CD4-positive, alpha-beta T cell treated with Interleukin-17A for 4 hours (primary cell): ENCODE results near the gene GSTT4.
"Not testable (repeated sequence)": the region's sequence is repeated elsewhere in the genome, so short reads cannot be mapped to it uniquely, and the experiment has no call there.

Experiments
- DNase-seq: peaks from one replicate; pipeline ENCODE4 v3.0.0-alpha.2; 2020; ENCODE audit warnings: mixed read lengths

Gene GSTT4

GRCh38 chr22:24005201-24005600 is at the start of gene GSTT4:
TSS of gene GSTT4 (minus strand) at chr22:24005453. CDS start at chr22:24005356, 97 bp downstream.
- no peak for DNase-seq

DNA sequence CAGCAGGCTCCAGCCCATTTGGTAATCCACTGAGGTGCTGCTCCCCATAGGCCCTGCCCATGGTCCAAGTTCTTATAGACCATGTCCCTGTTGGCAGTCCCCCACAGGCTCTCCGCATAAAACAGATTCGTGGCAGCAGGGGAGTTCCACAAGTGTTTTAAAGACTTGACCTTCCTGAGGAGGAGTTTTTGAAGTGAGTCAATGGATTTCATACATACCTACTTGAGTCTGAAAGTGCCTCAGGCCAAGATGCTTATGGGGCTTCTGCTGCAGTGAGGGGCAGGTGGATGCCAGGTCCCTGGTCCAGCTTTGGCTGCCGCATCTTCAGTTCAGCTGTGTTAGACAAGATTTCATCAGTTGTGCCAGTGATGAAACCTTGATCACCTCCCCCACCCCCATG is 49.1 kb upstream of the GSTT4 start:
- DNase-seq, result no peak

DNA sequence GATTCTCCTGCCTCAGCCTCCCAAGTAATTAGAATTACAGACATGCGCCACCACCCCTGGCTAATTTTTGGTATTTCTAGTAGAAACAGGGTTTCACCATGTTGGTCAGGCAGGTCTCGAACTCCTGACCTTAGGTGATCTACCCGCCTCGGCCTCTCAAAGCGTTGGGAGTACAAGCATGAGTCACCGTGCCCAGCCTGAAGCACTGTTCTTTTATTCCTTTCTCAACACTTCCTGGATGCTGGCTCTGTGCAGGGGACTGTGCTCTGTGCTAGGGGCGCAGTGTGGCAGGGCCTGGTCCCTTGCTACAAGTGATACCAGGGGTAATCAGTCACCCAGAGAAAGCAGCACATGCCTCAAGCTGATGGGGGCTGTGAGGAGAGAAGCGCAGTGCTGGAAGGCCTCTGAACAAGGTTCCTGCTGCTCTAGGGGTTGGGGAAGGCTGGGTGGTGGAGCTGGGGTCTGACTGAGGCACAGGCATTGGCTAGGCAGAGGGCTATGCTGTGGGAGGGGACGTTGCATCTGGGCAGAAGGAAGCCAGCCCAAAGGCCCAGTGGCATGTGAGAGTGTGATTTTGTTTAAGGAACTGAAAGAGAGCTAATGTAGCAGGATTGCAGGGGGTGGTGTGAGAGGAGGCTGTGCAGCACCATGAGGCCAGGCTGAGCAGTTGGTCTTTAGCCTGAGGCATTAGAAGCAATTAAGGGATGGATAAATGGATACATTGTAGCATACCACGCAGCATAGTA is 48.4 kb upstream of the GSTT4 start:
- DNase-seq, result no peak

DNA sequence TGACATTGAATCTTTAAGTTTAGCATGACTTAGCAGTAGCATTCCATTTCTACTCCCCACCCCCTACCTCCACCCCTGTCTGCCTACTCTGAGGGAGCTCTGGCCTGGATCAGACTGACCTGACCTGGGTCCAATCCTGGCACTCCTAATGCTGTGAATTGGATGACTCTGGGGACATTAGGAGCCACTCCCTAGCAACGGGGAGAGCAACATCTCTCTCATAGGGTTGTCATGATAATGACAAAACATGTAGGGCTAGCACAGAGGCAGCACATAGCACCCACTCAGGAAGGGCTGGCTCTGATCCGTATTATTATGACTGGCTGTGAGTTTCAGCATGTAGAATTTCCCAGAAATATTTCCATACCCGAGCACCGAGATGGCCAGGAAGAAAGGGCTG is 46.3 kb upstream of the GSTT4 start:
- no peak for DNase-seq

DNA sequence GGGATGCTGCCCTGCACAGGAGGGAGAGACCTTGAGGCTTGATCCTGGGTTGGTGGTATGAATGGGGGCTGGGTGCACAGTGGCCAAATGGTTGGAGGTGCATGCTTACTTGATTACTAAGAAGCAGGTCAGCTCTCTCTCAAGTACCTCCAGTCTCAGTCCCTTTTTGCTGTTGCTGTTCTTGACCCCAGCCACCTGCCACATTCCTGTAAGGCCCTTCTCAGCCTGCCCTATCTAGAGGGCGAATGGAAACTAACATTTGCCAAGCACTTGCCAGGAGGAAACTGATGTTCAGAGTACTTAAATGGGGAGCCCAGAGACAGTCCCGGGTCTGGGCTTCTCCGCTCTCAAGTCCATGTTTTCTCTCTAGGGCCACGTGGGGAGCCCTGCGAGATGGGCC is 45.8 kb upstream of the GSTT4 start:
- DNase-seq, result no peak

DNA sequence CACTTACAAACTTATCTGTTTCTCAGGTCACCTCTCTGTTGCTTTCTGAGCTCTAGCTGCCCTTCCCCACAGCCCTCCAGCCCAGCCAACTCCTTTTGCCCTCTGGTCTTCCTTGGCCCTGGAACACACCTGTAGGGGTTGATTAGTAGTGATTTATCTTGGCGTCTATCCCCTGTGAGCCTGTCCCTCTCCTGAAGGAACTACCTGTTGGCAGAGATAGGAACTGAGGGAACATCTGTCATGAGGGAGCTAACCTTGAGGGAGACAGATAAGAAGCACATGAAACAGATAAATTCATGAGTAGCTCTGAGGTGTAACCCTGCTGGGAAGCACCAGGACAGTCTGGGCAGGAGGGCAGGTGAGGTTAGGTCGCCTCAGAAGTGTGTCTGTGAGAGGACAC is 44.7 kb upstream of the GSTT4 start:
- DNase-seq, result no peak

- no peak for DNase-seq
These were observed 44.0 kb upstream of the GSTT4 start for GRCh38 chr22:24049211-24049610.

DNA sequence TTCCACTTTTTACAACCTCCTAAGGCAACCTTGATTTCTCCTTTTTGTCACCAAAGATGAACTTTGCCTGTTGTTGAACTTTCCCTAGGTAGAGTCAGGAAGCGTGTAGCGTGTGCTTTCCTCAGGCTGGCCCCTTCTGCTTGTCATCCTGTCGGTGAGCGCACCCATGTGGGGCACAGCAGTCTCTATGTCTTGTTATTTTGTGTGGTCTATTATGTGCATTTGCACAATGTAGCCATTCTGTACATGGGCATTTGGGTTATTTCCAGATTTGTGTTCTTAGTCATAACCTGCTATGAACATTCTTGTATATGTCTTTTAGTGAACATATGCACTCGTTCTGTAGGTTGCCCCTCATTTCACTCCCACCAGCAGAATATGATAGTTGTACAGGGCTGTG is 40.8 kb upstream of the GSTT4 start:
- no peak for DNase-seq

- DNase-seq, result no peak
These were observed 38.7 kb upstream of the GSTT4 start for GRCh38 chr22:24043958-24044357.

DNA sequence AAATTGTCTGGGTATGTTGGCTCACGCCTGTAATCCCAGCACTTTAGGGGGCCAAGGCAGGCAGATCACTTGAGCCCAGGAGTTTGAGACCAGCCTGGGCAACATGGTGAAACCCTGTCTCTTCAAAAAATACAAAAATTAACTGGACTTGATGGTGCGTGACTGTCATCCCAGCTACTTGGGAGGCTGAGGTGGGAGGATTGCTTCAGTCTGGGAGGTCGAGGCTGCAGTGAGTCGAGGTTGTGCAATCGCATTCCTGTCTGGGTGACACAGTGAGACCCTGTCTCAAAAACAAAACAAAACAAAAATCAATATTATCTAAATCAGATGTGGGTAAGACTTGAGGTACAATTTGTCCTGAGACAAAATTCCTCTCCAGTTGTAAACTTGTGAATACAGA is 38.2 kb upstream of the GSTT4 start:
- DNase-seq, result not testable (repeated sequence)

- DNase-seq, result no peak
These were observed 35.7 kb upstream of the GSTT4 start for GRCh38 chr22:24040946-24041345.

- no peak for DNase-seq
These were observed 33.8 kb upstream of the GSTT4 start for GRCh38 chr22:24039046-24039445.

GRCh38 chr22:24037851-24038765 is 32.9 kb upstream of the GSTT4 start:
- peak; percentile 76 for DNase-seq

DNA sequence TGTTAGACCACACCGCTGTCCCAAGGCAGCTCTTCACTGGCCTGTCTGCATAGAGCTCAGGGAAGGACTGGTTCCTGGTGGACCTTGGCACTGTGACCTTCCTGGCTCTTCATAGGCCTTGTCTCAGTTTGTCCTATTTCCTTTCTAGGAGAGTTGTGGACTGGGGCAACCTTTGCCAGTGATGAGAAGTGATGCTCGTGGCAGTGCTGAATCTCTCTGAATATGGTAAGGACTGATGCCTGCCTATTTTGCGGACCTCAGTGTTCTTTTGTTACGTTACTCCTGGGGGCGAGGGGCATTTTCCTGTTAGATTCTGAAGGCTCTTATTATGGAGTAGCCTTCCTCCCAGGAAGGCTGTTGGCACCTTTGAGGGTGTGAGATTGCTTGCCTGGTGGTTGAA is 30.0 kb upstream of the GSTT4 start:
- DNase-seq, result no peak

GRCh38 chr22:24033731-24034130 is 28.5 kb upstream of the GSTT4 start:
- no peak for DNase-seq

GRCh38 chr22:24030186-24030702 is 25.0 kb upstream of the GSTT4 start:
- no peak for DNase-seq

- DNase-seq, result no peak
These were observed 24.1 kb upstream of the GSTT4 start for GRCh38 chr22:24029304-24029703.

GRCh38 chr22:24028533-24028932 is 23.3 kb upstream of the GSTT4 start:
- no peak for DNase-seq

DNA sequence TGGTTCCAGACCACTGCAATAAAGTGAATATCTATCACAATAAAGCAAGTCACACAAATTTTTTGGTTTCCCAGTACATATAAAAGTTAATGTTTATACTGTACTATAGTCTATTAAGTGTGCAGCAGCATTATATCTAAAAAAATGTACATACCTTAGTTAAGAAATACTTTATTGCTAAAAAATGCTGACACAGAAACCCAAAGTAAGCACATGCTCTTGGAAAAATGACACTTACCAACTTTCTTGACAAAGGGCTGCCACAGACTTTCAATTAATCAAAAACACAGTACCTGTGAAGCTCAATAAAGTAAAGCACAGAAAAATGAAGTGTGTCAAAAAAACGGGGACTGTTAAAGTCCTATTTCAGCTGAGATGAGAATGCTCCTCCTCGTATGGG is 22.7 kb upstream of the GSTT4 start:
- DNase-seq, result no peak

DNA sequence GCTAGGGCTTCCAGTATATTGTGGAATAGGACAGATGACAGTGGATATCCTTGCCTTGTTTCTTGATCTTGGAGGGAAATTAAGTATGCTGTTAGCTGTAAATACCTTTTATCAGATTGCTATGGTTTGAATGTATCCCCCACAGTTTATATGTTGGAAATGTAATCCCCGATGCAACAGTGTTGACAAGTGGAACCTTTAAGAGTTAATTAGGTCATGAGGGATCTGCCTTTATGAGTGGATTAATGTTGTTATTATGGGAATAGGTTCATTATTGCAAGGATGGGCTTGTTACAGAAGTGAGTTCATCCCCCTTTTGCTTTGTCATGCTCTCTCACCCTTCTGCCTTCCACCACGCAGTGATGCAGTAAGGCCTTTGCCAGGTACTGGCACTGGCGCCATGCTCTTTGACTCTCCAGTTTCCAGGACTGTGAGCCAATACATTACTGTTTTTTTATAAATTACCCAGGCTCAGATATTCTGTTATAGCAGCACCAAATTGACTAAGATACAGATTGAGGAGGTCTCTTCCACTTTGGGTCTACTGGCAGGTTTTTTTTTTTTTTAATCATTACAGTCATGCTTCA is 22.2 kb upstream of the GSTT4 start:
- DNase-seq, result no peak

GRCh38 chr22:24026733-24027132 is 21.5 kb upstream of the GSTT4 start:
- no peak for DNase-seq

- no peak for DNase-seq
These were observed 20.8 kb upstream of the GSTT4 start for GRCh38 chr22:24026056-24026455.

- DNase-seq, result no peak
These were observed 20.2 kb upstream of the GSTT4 start for GRCh38 chr22:24025475-24025874.

DNA sequence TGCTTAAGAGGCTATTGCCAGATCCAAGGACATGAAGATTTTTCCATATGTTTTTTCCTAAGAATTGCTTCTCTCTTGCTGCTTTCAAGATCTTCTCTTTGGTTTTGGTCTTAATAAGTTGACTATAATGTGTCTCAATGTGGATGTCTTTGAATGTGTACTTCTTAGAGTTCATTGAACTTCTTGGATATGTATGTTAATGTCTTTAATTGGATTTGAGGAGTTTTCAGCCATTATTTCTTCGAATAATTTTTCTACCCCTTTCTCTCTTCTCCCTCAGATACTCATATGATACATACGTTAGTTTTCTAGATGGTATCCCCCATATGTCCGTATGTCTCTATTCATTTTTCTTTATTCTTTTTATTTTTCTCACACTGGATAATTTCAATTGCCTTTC is 19.1 kb upstream of the GSTT4 start:
- DNase-seq, result no peak
